Right atrium auricular region (tissue), 2 donors: ENCODE data around the gene EIF3A. TPM values are rescaled to one million over a fixed set of nuclear protein-coding genes. Genes with fewer than 3 reads are reported as not detected.

Source experiments
- DNase-seq: peaks from one replicate; pipeline ENCODE4 v3.0.0-alpha.2; 2019; ENCODE audit warnings: low spot score
- H3K27ac ChIP-seq, 2 donors: fragments of 200-600 bp; sonication (generic); 1 replicate in 1 of 2; 2 replicates in 1 of 2; pipeline ENCODE4 v1.5.1; 2016 to 2019
- H3K27me3 ChIP-seq, 2 donors: fragments of 200-600 bp; sonication (generic); one replicate each; pipeline versions ENCODE4 v1.5.1 to v1.6.0; 2017 to 2019
- H3K36me3 ChIP-seq: fragments of 200-600 bp; sonication (generic); one replicate; pipeline ENCODE4 v1.5.1; 2016
- H3K4me1 ChIP-seq, 2 donors: fragments of 200-600 bp; sonication (generic); one replicate each; pipeline versions ENCODE4 v1.5.1 to v1.6.0; 2017 to 2019
- H3K4me3 ChIP-seq, 2 donors: fragments of 200-600 bp; sonication (generic); 1 replicate in 1 of 2; 2 replicates in 1 of 2; pipeline ENCODE4 v1.5.1; 2017 to 2019; ENCODE audit warnings: mild to moderate bottlenecking in 1 of 2, moderate library complexity in 1 of 2
- H3K9me3 ChIP-seq, 2 donors: fragments of 200-600 bp; sonication (generic); one replicate each; pipeline ENCODE4 v1.5.1; 2019
- total RNA-seq, 2 donors: library from RNA; depleted of rRNA; stranded (reverse); fragments of >200 nt; gene quantifications; one replicate each; pipeline ENCODE4 v1.1.0, GENCODE V29; 2016
- TF ChIP-seq, protein P1 (sequence below), 2 donors: fragments of 200-600 bp; sonication (generic); IDR thresholded peaks; one replicate each; pipeline ENCODE4 v1.5.1; 2019; ENCODE audit warnings: antibody characterized with exemption in 2 of 2

Gene EIF3A
- total RNA-seq, 2 donors from 2014 or later: 69.8 to 76.9 TPM

DNA sequence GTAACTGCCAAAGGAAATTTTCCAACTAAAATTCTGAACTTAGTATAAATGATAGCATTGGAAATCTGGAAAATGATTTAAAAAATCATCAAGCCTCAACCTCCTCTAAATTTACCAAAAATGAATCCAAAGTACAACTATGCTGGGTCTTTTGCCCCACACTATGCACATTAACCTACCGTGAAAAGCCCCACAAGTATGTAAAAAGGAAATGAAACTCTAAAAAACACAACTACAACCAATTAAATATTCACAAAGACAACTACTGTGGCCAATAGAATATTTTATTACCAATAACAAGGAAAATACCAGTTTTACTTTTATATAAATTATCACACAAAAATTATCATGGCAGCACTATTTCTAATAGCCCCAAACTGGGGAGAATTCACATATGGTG is 19.3 kb downstream of the EIF3A start:
- no peaks in the 10 kb centered on the region for H3K9me3 ChIP-seq
- no peaks in the 10 kb centered on the region for H3K4me1 ChIP-seq
- H3K27ac ChIP-seq: no peak overlapping the region
- no peaks in the 10 kb centered on the region for H3K27me3 ChIP-seq
- TF ChIP-seq, protein P1, sequence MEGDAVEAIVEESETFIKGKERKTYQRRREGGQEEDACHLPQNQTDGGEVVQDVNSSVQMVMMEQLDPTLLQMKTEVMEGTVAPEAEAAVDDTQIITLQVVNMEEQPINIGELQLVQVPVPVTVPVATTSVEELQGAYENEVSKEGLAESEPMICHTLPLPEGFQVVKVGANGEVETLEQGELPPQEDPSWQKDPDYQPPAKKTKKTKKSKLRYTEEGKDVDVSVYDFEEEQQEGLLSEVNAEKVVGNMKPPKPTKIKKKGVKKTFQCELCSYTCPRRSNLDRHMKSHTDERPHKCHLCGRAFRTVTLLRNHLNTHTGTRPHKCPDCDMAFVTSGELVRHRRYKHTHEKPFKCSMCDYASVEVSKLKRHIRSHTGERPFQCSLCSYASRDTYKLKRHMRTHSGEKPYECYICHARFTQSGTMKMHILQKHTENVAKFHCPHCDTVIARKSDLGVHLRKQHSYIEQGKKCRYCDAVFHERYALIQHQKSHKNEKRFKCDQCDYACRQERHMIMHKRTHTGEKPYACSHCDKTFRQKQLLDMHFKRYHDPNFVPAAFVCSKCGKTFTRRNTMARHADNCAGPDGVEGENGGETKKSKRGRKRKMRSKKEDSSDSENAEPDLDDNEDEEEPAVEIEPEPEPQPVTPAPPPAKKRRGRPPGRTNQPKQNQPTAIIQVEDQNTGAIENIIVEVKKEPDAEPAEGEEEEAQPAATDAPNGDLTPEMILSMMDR (IDR thresholded peaks at IDR 0.05): no peak
- H3K4me3 ChIP-seq: no peak overlapping the region
- no peak for DNase-seq
- peaks cover 81% of the 10 kb centered on the region for H3K36me3 ChIP-seq

DNA sequence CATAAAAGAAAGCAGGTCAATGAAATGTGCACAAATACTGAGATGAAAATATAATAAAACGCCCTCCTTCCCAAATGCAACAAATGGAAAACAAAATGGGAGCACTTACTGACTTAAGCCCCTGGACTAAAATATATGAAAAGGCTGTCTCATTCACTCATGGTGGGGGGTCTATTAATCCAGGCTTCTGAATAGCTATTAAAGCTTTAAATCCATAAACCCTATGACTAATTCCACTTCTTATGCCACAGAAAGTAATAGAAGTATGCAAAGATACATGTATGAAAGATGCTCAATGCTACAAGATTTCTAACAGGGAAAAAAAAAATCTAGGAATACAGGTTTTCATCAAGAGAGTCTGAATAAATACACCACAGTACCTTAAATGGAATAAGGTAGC is 20.5 kb downstream of the EIF3A start:
- H3K27me3 ChIP-seq: no peaks in the 10 kb centered on the region
- TF ChIP-seq, protein P1 (IDR thresholded peaks at IDR 0.05): no peak
- DNase-seq: no peak
- no peak overlapping the region for H3K27ac ChIP-seq
- no peak overlapping the region for H3K4me3 ChIP-seq
- no peaks in the 10 kb centered on the region for H3K9me3 ChIP-seq
- H3K4me1 ChIP-seq: no peaks in the 10 kb centered on the region
- H3K36me3 ChIP-seq: peaks cover 87% of the 10 kb centered on the region

DNA sequence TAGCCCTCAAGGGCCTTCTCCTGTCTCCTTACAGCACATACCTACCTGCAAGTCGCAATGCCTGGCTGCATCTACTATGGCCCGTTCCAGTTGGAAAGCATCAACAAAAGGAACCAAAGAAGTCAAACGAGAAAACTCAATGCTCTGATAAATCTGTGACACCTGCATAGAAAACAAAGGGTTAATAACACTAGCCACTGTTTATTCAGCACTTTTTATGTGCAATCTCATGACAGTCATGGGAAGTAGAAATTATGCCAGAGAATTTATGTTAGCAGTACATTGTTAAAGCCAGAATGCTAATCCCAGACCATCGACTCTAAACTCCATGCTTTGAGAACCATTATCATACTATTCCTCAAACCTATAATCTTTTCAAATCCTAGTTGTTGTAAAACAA is 21.1 kb downstream of the EIF3A start:
- no peak for DNase-seq
- peaks cover 87% of the 10 kb centered on the region for H3K36me3 ChIP-seq
- TF ChIP-seq, protein P1 (IDR thresholded peaks at IDR 0.05): no peak
- no peaks in the 10 kb centered on the region for H3K27me3 ChIP-seq
- no peaks in the 10 kb centered on the region for H3K4me1 ChIP-seq
- H3K27ac ChIP-seq: no peak overlapping the region
- H3K4me3 ChIP-seq: no peak overlapping the region
- no peaks in the 10 kb centered on the region for H3K9me3 ChIP-seq

DNA sequence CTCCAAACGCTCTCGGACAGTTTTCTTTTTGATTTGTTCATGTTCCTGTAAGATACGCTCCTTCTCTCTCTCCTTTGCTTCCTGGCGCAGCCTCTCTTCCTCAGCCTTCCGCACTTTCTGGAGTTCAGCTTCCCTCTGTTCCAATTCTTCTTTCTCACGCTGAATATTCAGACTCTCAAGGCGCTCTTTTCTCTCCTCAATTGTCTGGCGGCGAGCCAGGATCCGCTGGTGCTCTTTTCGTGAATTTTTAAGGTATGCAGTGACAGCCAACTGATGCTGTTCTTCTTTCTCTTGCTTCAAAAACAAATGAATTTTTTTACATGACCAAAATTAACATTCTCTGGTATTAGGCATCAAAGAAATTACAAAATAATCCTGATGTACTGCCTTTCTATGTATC is 22.6 kb downstream of the EIF3A start:
- DNase-seq: no peak
- no peak overlapping the region for H3K27ac ChIP-seq
- H3K4me3 ChIP-seq: no peak overlapping the region
- no peaks in the 10 kb centered on the region for H3K9me3 ChIP-seq
- H3K36me3 ChIP-seq: peaks cover 87% of the 10 kb centered on the region
- H3K27me3 ChIP-seq: no peaks in the 10 kb centered on the region
- TF ChIP-seq, protein P1 (IDR thresholded peaks at IDR 0.05): no peak
- no peaks in the 10 kb centered on the region for H3K4me1 ChIP-seq

DNA sequence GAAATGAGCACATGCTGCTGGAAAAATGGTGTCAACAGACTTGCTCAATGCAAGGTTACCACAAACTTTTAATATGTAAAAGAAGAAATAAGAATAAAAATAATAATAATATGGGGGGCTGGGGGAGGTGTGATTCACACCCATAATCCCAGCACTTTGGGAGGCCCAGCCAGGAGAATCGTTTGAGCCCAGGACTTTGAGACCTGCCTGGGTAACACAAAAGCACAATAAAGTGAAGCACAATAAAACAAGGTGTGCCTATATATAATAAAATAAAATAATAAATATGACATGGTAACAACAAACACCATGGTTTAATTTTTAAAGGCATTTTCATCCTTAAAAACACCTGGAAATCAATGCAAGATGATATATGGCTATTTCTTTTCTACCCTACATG is 25.1 kb downstream of the EIF3A start:
- H3K4me3 ChIP-seq: no peak overlapping the region
- TF ChIP-seq, protein P1 (IDR thresholded peaks at IDR 0.05): no peak
- no peaks in the 10 kb centered on the region for H3K9me3 ChIP-seq
- H3K4me1 ChIP-seq: no peaks in the 10 kb centered on the region
- no peak for DNase-seq
- H3K36me3 ChIP-seq: peaks cover 100% of the 10 kb centered on the region
- H3K27ac ChIP-seq: no peak overlapping the region
- H3K27me3 ChIP-seq: no peaks in the 10 kb centered on the region

DNA sequence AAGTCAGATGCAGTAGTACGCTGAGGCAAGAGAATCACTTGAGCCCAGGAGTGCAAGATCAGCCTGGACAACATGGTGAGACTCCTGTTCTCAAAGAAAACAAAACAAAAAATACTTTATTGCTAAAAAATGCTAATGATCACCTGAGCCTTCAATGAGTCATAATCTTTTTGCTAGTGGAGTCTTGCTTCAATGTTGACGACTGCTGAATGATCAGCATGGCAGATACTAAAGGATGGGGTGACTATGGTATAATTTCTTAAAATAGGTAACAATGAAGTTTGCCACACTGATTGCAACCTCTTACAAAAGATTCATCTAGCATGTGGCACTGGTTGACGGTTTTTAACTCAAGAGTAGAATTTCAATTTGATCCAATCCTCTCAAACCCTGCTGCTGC is 28.8 kb downstream of the EIF3A start:
- H3K27me3 ChIP-seq: no peaks in the 10 kb centered on the region
- no peak overlapping the region for H3K4me3 ChIP-seq
- no peak overlapping the region for H3K27ac ChIP-seq
- H3K36me3 ChIP-seq: peaks cover 98% of the 10 kb centered on the region
- no peaks in the 10 kb centered on the region for H3K4me1 ChIP-seq
- no peaks in the 10 kb centered on the region for H3K9me3 ChIP-seq
- TF ChIP-seq, protein P1 (IDR thresholded peaks at IDR 0.05): no peak
- DNase-seq: no peak
